ENCODE results near the gene WWTR1.

GRCh38 chr3:149552700-149553099, 105.1 kb downstream of the WWTR1 start:
- TF ChIP-seq POLR2AphosphoS5 (IDR thresholded peaks at IDR 0.05; ENCODE audit: low read depth, low read length) (no peak), TAF1 (IDR thresholded peaks at IDR 0.05; ENCODE audit: borderline replicate concordance, low read depth, low read length) (no peak)

Measured in GM12892 (cell line).